Type B pancreatic cell (in vitro differentiated cells): ENCODE measurements around the gene OTOS. TPM values are rescaled to one million over a fixed set of nuclear protein-coding genes. Genes with fewer than 3 reads are reported as not detected.

Experiments
- DNase-seq: peaks from one replicate; pipeline ENCODE4 v3.0.0; 2021; ENCODE audit warnings: mixed read lengths; ENCODE audit not compliant: unreplicated experiment; ENCODE audit errors: extremely low spot score
- H3K27ac Mint-ChIP-seq: 2 replicates; pipeline ENCODE4 v1.8.0; 2021; ENCODE audit warnings: mild to moderate bottlenecking, mixed read lengths
- H3K27me3 Mint-ChIP-seq: 2 replicates; pipeline ENCODE4 v1.8.0; 2021; ENCODE audit warnings: mixed read lengths
- H3K36me3 Mint-ChIP-seq: 2 replicates; pipeline ENCODE4 v1.8.0; 2021; ENCODE audit warnings: mixed read lengths
- H3K4me1 Mint-ChIP-seq: one replicate; pipeline ENCODE4 v1.8.0; 2021; ENCODE audit warnings: mixed read lengths; ENCODE audit not compliant: unreplicated experiment
- H3K4me3 Mint-ChIP-seq: 2 replicates; pipeline ENCODE4 v1.8.0; 2021; ENCODE audit warnings: mild to moderate bottlenecking, mixed read lengths
- H3K9me3 Mint-ChIP-seq: 2 replicates; pipeline ENCODE4 v1.8.0; 2021; ENCODE audit warnings: mixed read lengths
- CTCF ChIP-seq: fragments of 200-600 bp; sonication (generic); conservative IDR thresholded peaks from 2 replicates; pipeline ENCODE4 v1.5.0; 2021; ENCODE audit warnings: antibody characterized with exemption, mild to moderate bottlenecking
- total RNA-seq: library from RNA; stranded (reverse); gene quantifications from 2 replicates; pipeline ENCODE4 v1.2.1, GENCODE V29; 2021; ENCODE audit warnings: low replicate concordance

OTOS gene
- total RNA-seq, 1 donor from 2014 or later: not detected

GRCh38 chr2:240179186-240179815 lies 38.8 kb upstream of the OTOS start:
- Mint-ChIP-seq H3K4me3 (no peak overlapping the region), H3K9me3 (no peaks in the 10 kb centered on the region), H3K27ac (no peak overlapping the region), H3K36me3 (no peaks in the 10 kb centered on the region), H3K27me3 (peaks cover 52% of the 10 kb centered on the region), H3K4me1 (no peaks in the 10 kb centered on the region)
- no peak for DNase-seq
- no peak for TF ChIP-seq CTCF

DNA sequence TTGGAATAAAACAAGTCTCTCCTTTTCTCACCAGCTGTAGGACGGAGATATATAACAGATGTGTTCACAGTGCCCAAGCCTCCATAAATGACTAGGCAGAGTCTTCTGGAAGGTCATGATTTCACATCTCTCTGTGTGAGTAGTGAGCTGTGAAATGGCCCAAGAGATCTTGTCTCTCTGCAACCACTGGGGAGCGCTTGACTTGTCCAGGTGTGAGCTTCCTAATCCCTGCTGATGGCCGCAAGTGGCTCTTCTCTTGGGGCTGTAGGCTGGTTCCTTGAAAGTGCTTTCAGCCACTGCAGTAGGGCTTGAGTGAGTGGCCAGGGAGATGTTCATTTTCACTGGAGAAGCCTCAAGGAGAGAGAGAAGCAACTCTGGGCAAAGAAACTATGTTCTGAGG lies 38.1 kb upstream of the OTOS start:
- no peak overlapping the region for H3K4me3 Mint-ChIP-seq
- H3K9me3 Mint-ChIP-seq: no peaks in the 10 kb centered on the region
- TF ChIP-seq CTCF: no peak
- DNase-seq: no peak
- peaks cover 56% of the 10 kb centered on the region for H3K27me3 Mint-ChIP-seq
- no peaks in the 10 kb centered on the region for H3K4me1 Mint-ChIP-seq
- H3K27ac Mint-ChIP-seq: no peak overlapping the region
- no peaks in the 10 kb centered on the region for H3K36me3 Mint-ChIP-seq

DNA sequence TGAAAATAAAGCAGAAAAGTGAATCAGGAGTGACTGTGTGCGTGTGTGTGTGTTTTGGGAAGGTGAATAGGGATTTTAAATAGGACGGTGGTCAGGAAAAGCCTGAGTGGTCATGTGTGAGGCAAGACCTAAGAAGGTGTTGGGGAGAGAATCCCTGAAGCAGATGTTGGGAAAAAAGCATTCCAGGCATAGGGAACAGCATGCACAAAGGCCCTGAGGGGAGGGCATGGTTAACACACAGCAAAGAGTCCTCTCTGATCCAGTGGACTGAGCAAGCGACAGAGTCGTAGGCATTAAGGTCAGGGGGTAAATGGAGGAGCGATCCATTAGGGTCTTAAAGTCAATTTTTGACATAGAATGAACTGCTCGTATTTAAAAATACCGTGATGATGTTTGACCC lies 34.0 kb upstream of the OTOS start:
- H3K27me3 Mint-ChIP-seq: peaks cover 51% of the 10 kb centered on the region
- H3K4me1 Mint-ChIP-seq: peaks cover 15% of the 10 kb centered on the region

DNA sequence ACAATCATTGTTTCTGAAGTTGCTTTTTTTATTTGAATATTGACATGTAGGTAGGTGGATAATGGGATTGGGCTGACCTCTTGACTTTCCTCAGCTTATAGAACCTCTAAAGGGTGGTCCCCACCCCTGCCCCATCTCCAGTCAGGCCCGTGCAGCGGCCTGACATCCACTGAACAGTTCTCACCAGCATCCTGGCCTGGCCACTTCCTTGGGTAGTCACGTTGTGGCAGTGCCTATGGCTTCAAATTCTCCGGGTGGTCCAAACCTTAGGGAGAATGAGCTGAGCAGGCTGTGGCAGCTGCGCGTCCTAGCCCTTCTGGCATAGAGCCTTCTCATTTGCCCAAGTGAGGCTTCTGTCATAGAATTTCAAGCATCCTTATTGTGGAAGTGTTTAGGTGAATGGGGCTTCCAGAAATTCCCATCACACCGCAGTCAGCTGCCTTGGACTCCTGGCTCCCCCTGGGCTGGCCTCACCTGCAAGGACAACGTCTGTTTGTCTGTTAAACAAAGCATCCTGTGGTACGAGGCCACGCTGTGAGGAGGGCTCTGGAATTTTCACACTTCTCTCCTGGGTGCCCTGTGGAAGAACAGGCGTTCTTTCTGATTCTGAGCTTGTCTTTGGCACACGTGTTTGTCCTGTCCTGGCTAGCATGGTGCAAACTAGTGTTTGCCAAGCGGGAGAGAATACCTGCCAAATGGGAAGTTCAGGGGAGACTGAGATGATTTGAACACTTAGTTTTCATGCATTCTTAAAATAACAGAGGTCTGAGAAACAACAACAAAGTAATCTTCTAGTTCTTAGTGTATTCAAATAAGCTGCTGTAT lies 31.8 kb upstream of the OTOS start:
- Mint-ChIP-seq H3K27ac (no peak overlapping the region), H3K4me3 (no peak overlapping the region), H3K9me3 (no peaks in the 10 kb centered on the region), H3K27me3 (peaks cover 40% of the 10 kb centered on the region), H3K36me3 (no peaks in the 10 kb centered on the region), H3K4me1 (peaks cover 15% of the 10 kb centered on the region)
- TF ChIP-seq CTCF: no peak
- no peak for DNase-seq

More for the DNA sequence above, 34.0 kb upstream of the OTOS start:
- no peak overlapping the region for H3K4me3 Mint-ChIP-seq
- no peaks in the 10 kb centered on the region for H3K36me3 Mint-ChIP-seq
- H3K9me3 Mint-ChIP-seq: no peaks in the 10 kb centered on the region
- DNase-seq: no peak
- TF ChIP-seq CTCF: no peak
- H3K27ac Mint-ChIP-seq: no peak overlapping the region

DNA sequence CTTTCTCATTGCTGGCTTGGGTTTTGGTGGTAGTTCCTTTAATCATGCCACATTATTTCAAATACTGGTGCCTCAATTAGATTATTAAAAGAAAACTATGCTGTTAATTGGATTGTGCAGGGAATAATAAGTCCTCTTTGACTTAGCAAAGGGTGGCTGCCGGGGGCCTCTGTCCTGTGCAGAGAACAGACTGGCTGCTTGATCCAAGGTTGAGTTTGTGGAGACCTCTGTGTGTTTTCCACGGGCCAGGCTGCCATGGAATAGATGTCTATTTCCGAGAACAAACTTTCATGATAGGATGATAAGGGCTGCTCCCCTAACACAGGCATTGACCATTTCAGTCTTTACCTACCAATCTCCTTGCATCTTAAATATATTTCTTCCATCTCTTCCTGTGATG lies 30.4 kb upstream of the OTOS start:
- Mint-ChIP-seq H3K36me3 (no peaks in the 10 kb centered on the region), H3K4me3 (no peak overlapping the region), H3K4me1 (peaks cover 15% of the 10 kb centered on the region), H3K27ac (no peak overlapping the region), H3K27me3 (peaks cover 31% of the 10 kb centered on the region), H3K9me3 (no peaks in the 10 kb centered on the region)
- no peak for DNase-seq
- no peak for TF ChIP-seq CTCF
